Type B pancreatic cell (in vitro differentiated cells): ENCODE results near the gene IQCB1. TPM values are rescaled to one million over a fixed set of nuclear protein-coding genes. Genes with fewer than 3 reads are reported as not detected.
"Not testable (repeated sequence)": the region's sequence is repeated elsewhere in the genome, so short reads cannot be mapped to it uniquely, and the experiment has no call there.

Experiments
- DNase-seq: peaks from one replicate; pipeline ENCODE4 v3.0.0; 2021; ENCODE audit warnings: mixed read lengths; ENCODE audit not compliant: unreplicated experiment; ENCODE audit errors: extremely low spot score
- H3K27ac Mint-ChIP-seq: 2 replicates; pipeline ENCODE4 v1.8.0; 2021; ENCODE audit warnings: mild to moderate bottlenecking, mixed read lengths
- H3K27me3 Mint-ChIP-seq: 2 replicates; pipeline ENCODE4 v1.8.0; 2021; ENCODE audit warnings: mixed read lengths
- H3K36me3 Mint-ChIP-seq: 2 replicates; pipeline ENCODE4 v1.8.0; 2021; ENCODE audit warnings: mixed read lengths
- H3K4me1 Mint-ChIP-seq: one replicate; pipeline ENCODE4 v1.8.0; 2021; ENCODE audit warnings: mixed read lengths; ENCODE audit not compliant: unreplicated experiment
- H3K4me3 Mint-ChIP-seq: 2 replicates; pipeline ENCODE4 v1.8.0; 2021; ENCODE audit warnings: mild to moderate bottlenecking, mixed read lengths
- H3K9me3 Mint-ChIP-seq: 2 replicates; pipeline ENCODE4 v1.8.0; 2021; ENCODE audit warnings: mixed read lengths
- total RNA-seq: library from RNA; stranded (reverse); gene quantifications from 2 replicates; pipeline ENCODE4 v1.2.1, GENCODE V29; 2021; ENCODE audit warnings: low replicate concordance
- TF ChIP-seq, protein P1 (sequence below): fragments of 200-600 bp; sonication (generic); conservative IDR thresholded peaks from 2 replicates; pipeline ENCODE4 v1.5.0; 2021; ENCODE audit warnings: antibody characterized with exemption, mild to moderate bottlenecking

The IQCB1 gene
- total RNA-seq, 1 donor from 2014 or later, result 31.6 TPM

GRCh38 chr3:121750087-121750415 lies 84.8 kb downstream of the IQCB1 start:
- H3K9me3 Mint-ChIP-seq, result no peaks in the 10 kb centered on the region
- no peak for DNase-seq
- H3K27ac Mint-ChIP-seq, result no peak overlapping the region
- H3K4me1 Mint-ChIP-seq, result peaks cover 5% of the 10 kb centered on the region
- H3K27me3 Mint-ChIP-seq, result peaks cover 16% of the 10 kb centered on the region
- TF ChIP-seq, protein P1, sequence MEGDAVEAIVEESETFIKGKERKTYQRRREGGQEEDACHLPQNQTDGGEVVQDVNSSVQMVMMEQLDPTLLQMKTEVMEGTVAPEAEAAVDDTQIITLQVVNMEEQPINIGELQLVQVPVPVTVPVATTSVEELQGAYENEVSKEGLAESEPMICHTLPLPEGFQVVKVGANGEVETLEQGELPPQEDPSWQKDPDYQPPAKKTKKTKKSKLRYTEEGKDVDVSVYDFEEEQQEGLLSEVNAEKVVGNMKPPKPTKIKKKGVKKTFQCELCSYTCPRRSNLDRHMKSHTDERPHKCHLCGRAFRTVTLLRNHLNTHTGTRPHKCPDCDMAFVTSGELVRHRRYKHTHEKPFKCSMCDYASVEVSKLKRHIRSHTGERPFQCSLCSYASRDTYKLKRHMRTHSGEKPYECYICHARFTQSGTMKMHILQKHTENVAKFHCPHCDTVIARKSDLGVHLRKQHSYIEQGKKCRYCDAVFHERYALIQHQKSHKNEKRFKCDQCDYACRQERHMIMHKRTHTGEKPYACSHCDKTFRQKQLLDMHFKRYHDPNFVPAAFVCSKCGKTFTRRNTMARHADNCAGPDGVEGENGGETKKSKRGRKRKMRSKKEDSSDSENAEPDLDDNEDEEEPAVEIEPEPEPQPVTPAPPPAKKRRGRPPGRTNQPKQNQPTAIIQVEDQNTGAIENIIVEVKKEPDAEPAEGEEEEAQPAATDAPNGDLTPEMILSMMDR, result no peak
- no peaks in the 10 kb centered on the region for H3K36me3 Mint-ChIP-seq
- H3K4me3 Mint-ChIP-seq, result no peak overlapping the region

DNA sequence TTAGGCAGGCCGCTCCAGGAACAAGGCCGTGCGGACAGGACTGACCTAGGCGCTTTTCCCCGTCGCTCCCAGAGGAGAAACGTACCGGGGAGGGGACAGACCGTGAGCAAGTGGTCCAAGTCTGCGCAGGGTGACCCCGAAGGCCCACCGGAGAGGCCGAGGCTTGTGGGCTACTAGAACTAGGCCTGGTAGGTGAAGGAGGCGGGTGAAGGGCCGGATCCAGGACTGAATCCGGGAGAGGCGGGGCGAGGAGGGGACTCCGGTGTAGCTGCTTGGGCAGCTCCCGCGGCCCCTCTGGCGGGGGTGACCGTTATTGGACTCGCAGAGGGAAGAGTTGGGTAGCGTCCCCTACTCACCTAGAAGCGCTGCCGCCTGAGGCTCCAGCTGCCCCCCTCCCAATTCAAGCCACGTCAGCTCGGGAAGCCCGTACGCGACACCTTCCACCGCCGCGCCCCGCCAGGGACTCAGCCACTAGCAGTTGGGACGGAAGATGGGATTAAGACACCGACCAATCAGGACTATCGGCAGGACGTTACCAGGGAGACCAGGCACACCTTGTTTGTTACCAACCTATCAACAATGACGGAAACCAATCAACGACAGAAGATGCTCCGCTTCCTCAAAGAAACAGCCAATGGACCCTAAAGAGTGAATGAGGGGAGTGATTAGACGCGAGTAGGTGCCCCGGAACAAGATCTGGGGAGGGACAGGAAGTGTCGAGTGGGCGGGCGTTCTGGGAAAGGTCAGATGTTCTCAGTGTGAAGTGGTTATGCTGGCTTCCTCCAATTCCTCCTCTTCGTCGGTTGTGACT lies 85.4 kb downstream of the IQCB1 start, which contains the start of gene GOLGB1:
Gene GOLGB1 (minus strand): TSS at position 466 of the 811 bp plus-strand sequence. CDS start 18,770 bp downstream, outside the sequence.
- Mint-ChIP-seq H3K4me3 (no peak within 1 kb of the TSS), H3K27me3 (peaks cover 15% of the 10 kb centered on the region), H3K4me1 (peaks cover 5% of the 10 kb centered on the region), H3K27ac (no peak within 1 kb of the TSS), H3K9me3 (no peaks in the 10 kb centered on the region), H3K36me3 (no peaks in the 10 kb centered on the region)
- TF ChIP-seq, protein P1, result peak; percentile 43
- DNase-seq, result peak; percentile 89

GRCh38 chr3:121748680-121749275 lies 86.1 kb downstream of the IQCB1 start:
- Mint-ChIP-seq H3K9me3 (no peaks in the 10 kb centered on the region), H3K4me3 (no peak overlapping the region), H3K36me3 (no peaks in the 10 kb centered on the region), H3K27ac (no peak overlapping the region), H3K4me1 (peaks cover 5% of the 10 kb centered on the region), H3K27me3 (peaks cover 11% of the 10 kb centered on the region)
- DNase-seq, result no peak
- TF ChIP-seq, protein P1, result no peak

- TF ChIP-seq, protein P1, result no peak
- H3K27ac Mint-ChIP-seq, result no peak overlapping the region
- no peak overlapping the region for H3K4me3 Mint-ChIP-seq
- peaks cover 11% of the 10 kb centered on the region for H3K27me3 Mint-ChIP-seq
- peaks cover 3% of the 10 kb centered on the region for H3K36me3 Mint-ChIP-seq
- no peak for DNase-seq
- no peaks in the 10 kb centered on the region for H3K9me3 Mint-ChIP-seq
- peaks cover 5% of the 10 kb centered on the region for H3K4me1 Mint-ChIP-seq
Observed at GRCh38 chr3:121747976-121748375, 86.9 kb downstream of the IQCB1 start.

GRCh38 chr3:121743106-121743505 lies 91.8 kb downstream of the IQCB1 start:
- not testable (repeated sequence) for H3K27me3 Mint-ChIP-seq, H3K4me1 Mint-ChIP-seq, DNase-seq, H3K27ac Mint-ChIP-seq, H3K9me3 Mint-ChIP-seq, H3K4me3 Mint-ChIP-seq
- peaks cover 20% of the 10 kb centered on the region for H3K36me3 Mint-ChIP-seq

- TF ChIP-seq, protein P1, result no peak
- peaks cover 24% of the 10 kb centered on the region for H3K36me3 Mint-ChIP-seq
- no peak overlapping the region for H3K27ac Mint-ChIP-seq
- peaks cover 4% of the 10 kb centered on the region for H3K4me1 Mint-ChIP-seq
- DNase-seq, result no peak
- H3K9me3 Mint-ChIP-seq, result no peaks in the 10 kb centered on the region
- H3K27me3 Mint-ChIP-seq, result no peaks in the 10 kb centered on the region
- no peak overlapping the region for H3K4me3 Mint-ChIP-seq
Observed at GRCh38 chr3:121740896-121741295, 94.0 kb downstream of the IQCB1 start.
